H9 (cell line): ENCODE data around the gene SLC35A4. TPM values are rescaled to one million over a fixed set of nuclear protein-coding genes. Genes with fewer than 3 reads are reported as not detected.

ENCODE experiments used
- DNase-seq: peaks from one replicate; pipeline ENCODE4 v3.0.0-alpha.2; 2017
- H2AFZ ChIP-seq: one replicate; pipeline ENCODE4 v1.6.1; 2013; ENCODE audit warnings: mild to moderate bottlenecking, low read length, control low read depth, moderate library complexity
- H2AK5ac ChIP-seq: 2 replicates; pipeline ENCODE4 v1.6.1; 2013; ENCODE audit warnings: low read length, control low read depth, mixed read lengths; ENCODE audit not compliant: insufficient read length
- H2BK120ac ChIP-seq: one replicate; pipeline ENCODE4 v1.6.1; 2013; ENCODE audit warnings: low read depth, mild to moderate bottlenecking, low read length, control low read depth, inconsistent platforms; ENCODE audit not compliant: poor library complexity, severe bottlenecking
- H2BK12ac ChIP-seq: 2 replicates; pipeline ENCODE4 v1.6.1; 2013; ENCODE audit warnings: low read length, control low read depth, mixed read lengths, low read depth; ENCODE audit not compliant: insufficient read length
- H2BK15ac ChIP-seq: 2 replicates; pipeline ENCODE4 v1.6.1; 2013; ENCODE audit warnings: low read depth, low read length, control low read depth
- H2BK20ac ChIP-seq: one replicate; pipeline ENCODE4 v1.6.1; 2013; ENCODE audit warnings: low read depth, mild to moderate bottlenecking, low read length, control low read depth, inconsistent platforms; ENCODE audit not compliant: poor library complexity, severe bottlenecking
- H2BK5ac ChIP-seq: 2 replicates; pipeline ENCODE4 v1.6.1; 2013; ENCODE audit warnings: low read length, control low read depth, mixed read lengths; ENCODE audit not compliant: insufficient read length
- H3K14ac ChIP-seq: 2 replicates; pipeline ENCODE4 v1.6.1; 2013; ENCODE audit warnings: low read length, control low read depth; ENCODE audit not compliant: insufficient read depth
- H3K18ac ChIP-seq: 2 replicates; pipeline ENCODE4 v1.6.1; 2013; ENCODE audit warnings: low read depth, mild to moderate bottlenecking, mixed read lengths, low read length, control low read depth; ENCODE audit not compliant: insufficient read length
- H3K23ac ChIP-seq: 2 replicates; pipeline ENCODE4 v1.6.1; 2013; ENCODE audit warnings: low read length, control low read depth, mixed read lengths, low read depth; ENCODE audit not compliant: insufficient read length
- H3K23me2 ChIP-seq: 2 replicates; pipeline ENCODE4 v1.6.1; 2013; ENCODE audit warnings: low read depth, mild to moderate bottlenecking, mixed read lengths, low read length, control low read depth; ENCODE audit not compliant: insufficient read length, poor library complexity, severe bottlenecking
- H3K27ac ChIP-seq: 2 replicates; pipeline ENCODE4 v1.5.1; 2013; ENCODE audit warnings: low read length, control low read depth, mixed read lengths, low read depth; ENCODE audit not compliant: insufficient read length
- H3K27me3 ChIP-seq: 2 replicates; pipeline ENCODE4 v1.6.1; 2013; ENCODE audit warnings: low read length, control low read depth, inconsistent platforms; ENCODE audit not compliant: insufficient read depth
- H3K4ac ChIP-seq: 2 replicates; pipeline ENCODE4 v1.6.1; 2013; ENCODE audit warnings: low read depth, mild to moderate bottlenecking, control low read depth, inconsistent platforms, low read length, moderate library complexity
- H3K4me1 ChIP-seq: 2 replicates; pipeline ENCODE4 v1.6.1; 2013; ENCODE audit warnings: low read length, control low read depth, inconsistent platforms; ENCODE audit not compliant: insufficient read depth
- H3K4me2 ChIP-seq: 2 replicates; pipeline ENCODE4 v1.6.1; 2013; ENCODE audit warnings: low read length, control low read depth, mixed read lengths; ENCODE audit not compliant: insufficient read length, insufficient read depth
- H3K56ac ChIP-seq: 2 replicates; pipeline ENCODE4 v1.6.1; 2013; ENCODE audit warnings: low read depth, mild to moderate bottlenecking, mixed read lengths, low read length, control low read depth; ENCODE audit not compliant: insufficient read length
- H3K79me1 ChIP-seq: 2 replicates; pipeline ENCODE4 v1.6.1; 2013; ENCODE audit warnings: low read depth, mild to moderate bottlenecking, moderate library complexity, low read length, control low read depth, inconsistent platforms; ENCODE audit not compliant: insufficient read depth, poor library complexity, severe bottlenecking
- H3K79me2 ChIP-seq: 2 replicates; pipeline ENCODE4 v1.6.1; 2013; ENCODE audit warnings: low read length, control low read depth, inconsistent platforms; ENCODE audit not compliant: insufficient read depth
- H3K9ac ChIP-seq: 2 replicates; pipeline ENCODE4 v1.6.1; 2013; ENCODE audit warnings: low read length, control low read depth, mixed read lengths; ENCODE audit not compliant: insufficient read length; ENCODE audit errors: extremely low read depth
- H3K9me3 ChIP-seq: one replicate; pipeline ENCODE4 v1.6.1; 2013; ENCODE audit warnings: low read depth, low read length, inconsistent platforms; ENCODE audit not compliant: control insufficient read depth
- H3T11ph ChIP-seq: one replicate; pipeline ENCODE4 v1.6.1; 2013; ENCODE audit warnings: mild to moderate bottlenecking, low read length, control low read depth, inconsistent platforms
- H4K20me1 ChIP-seq: one replicate; pipeline ENCODE4 v1.6.1; 2013; ENCODE audit not compliant: control insufficient read depth, insufficient read length, insufficient read depth
- H4K5ac ChIP-seq: 2 replicates; pipeline ENCODE4 v1.6.1; 2013; ENCODE audit warnings: low read depth, mild to moderate bottlenecking, mixed read lengths, low read length, control low read depth; ENCODE audit not compliant: insufficient read length
- H4K8ac ChIP-seq: replicated peaks from 2 replicates; pipeline ENCODE4 v1.6.1; 2013; ENCODE audit warnings: low read length, control low read depth, mixed read lengths, low read depth; ENCODE audit not compliant: insufficient read length
- H4K91ac ChIP-seq: 2 replicates; pipeline ENCODE4 v1.6.1; 2013; ENCODE audit warnings: low read depth, mild to moderate bottlenecking, moderate library complexity, mixed read lengths, low read length, control low read depth; ENCODE audit not compliant: insufficient read length
- H3K27ac Mint-ChIP-seq, 3 experiments: 2 replicates in 2 of 3; 3 replicates in 1 of 3; pipeline ENCODE4 v1.8.0; 2020 to 2021; ENCODE audit warnings: mixed read lengths in 3 of 3, mild to moderate bottlenecking in 1 of 3, moderate library complexity in 1 of 3
- H3K27me3 Mint-ChIP-seq: 2 replicates; pipeline ENCODE4 v1.8.0; 2021; ENCODE audit warnings: low read depth, mild to moderate bottlenecking, moderate library complexity, mixed read lengths
- H3K36me3 Mint-ChIP-seq, 3 experiments: 2 replicates in 2 of 3; 3 replicates in 1 of 3; pipeline ENCODE4 v1.8.0; 2020 to 2021; ENCODE audit warnings: low read depth in 3 of 3, mixed read lengths in 3 of 3; ENCODE audit not compliant: insufficient read depth in 1 of 3
- H3K4me1 Mint-ChIP-seq, 2 experiments: 2 replicates each; pipeline ENCODE4 v1.8.0; 2020; ENCODE audit warnings: mixed read lengths in 2 of 2
- H3K4me3 Mint-ChIP-seq, 2 experiments: 2 replicates in 1 of 2; 3 replicates in 1 of 2; pipeline ENCODE4 v1.8.0; 2020 to 2021; ENCODE audit warnings: mild to moderate bottlenecking in 2 of 2, mixed read lengths in 2 of 2, moderate library complexity in 1 of 2
- H3K9me3 Mint-ChIP-seq, 2 experiments: 2 replicates in 1 of 2; 3 replicates in 1 of 2; pipeline ENCODE4 v1.8.0; 2020; ENCODE audit warnings: mild to moderate bottlenecking in 2 of 2, mixed read lengths in 2 of 2, moderate library complexity in 1 of 2
- WGBS: extraction: QIAGEN DNeasy Blood & Tissue Kit; methylation state at CpG from one replicate; pipeline ENCODE4 v1.1.7; 2013; ENCODE audit warnings: missing lambda C conversion rate, low lambda C conversion rate, mixed read lengths; ENCODE audit not compliant: insufficient read length; ENCODE audit errors: extremely low coverage; 5-methylcytosine and 5-hydroxymethylcytosine counted together
- total RNA-seq: library from RNA; stranded (reverse); gene quantifications from 2 replicates; pipeline ENCODE4 v1.2.1, GENCODE V29; 2021
- TF ChIP-seq, protein P1 (sequence below): fragments of 200-600 bp; sonication (generic); conservative IDR thresholded peaks from 3 replicates; pipeline ENCODE4 v1.8.0; 2021; ENCODE audit warnings: antibody characterized with exemption, mild to moderate bottlenecking

Gene SLC35A4
- total RNA-seq, 1 experiment from 2014 or later = 92.0 TPM

DNA sequence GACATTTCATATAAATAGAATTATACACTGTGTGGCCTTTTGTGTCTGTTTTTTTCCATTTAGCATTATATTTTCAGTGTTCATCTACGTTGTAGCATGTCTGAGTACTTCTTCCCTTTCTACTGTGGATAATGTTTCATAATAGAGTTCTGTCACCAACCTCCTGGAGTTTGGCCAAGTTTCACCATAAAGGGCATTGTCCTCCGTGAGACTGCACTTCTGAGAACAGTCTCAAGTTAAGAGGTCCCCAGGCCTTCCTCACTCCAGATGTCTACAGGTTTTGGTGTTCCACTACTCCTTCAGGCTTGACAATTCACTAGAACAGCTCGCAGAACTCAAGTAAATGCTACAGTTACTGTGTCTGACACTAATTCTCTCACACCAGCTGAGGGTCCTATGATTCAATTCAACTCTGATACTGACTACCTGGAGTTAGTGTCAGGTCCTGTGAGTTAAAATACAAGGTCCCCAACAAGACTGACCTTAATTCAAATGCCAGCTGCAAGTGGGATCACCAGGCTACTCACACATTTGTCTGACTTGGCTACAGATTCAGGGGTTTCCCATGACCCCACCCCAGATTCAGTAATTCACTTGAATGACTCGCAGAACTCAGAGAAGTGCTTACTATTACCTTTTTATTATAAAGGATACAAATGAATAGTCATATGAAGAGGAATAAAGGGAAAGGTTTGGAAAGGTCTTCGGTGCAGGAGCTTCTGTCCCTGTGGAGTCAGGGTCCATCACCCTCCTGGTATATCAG, 31.1 kb downstream of the SLC35A4 start:
- Histone ChIP-seq H3K56ac (no peak overlapping the region), H3K9ac (no peak overlapping the region), H4K20me1 (no peaks in the 10 kb centered on the region), H4K8ac (no peak overlapping the region), H4K5ac (no peak overlapping the region), H3K23ac (no peak overlapping the region), H2AK5ac (no peak overlapping the region), H3K27me3 (no peaks in the 10 kb centered on the region), H3T11ph (no peak overlapping the region), H3K79me1 (no peaks in the 10 kb centered on the region), H3K4me2 (no peak overlapping the region), H2BK20ac (no peak overlapping the region), H2BK120ac (no peak overlapping the region), H3K27ac (no peak overlapping the region), H2AFZ (no peak overlapping the region), H3K14ac (no peak overlapping the region), H3K79me2 (no peaks in the 10 kb centered on the region), H2BK5ac (no peak overlapping the region), H3K4me1 (no peaks in the 10 kb centered on the region), H3K9me3 (no peaks in the 10 kb centered on the region), H3K23me2 (no peaks in the 10 kb centered on the region), H3K4ac (no peak overlapping the region), H3K18ac (no peak overlapping the region), H4K91ac (no peak overlapping the region), H2BK12ac (no peak overlapping the region), H2BK15ac (no peak overlapping the region)
- Mint-ChIP-seq H3K4me1 (peaks cover 5 to 6% of the 10 kb centered on the region in 2 experiments), H3K9me3 (no peaks in the 10 kb centered on the region; a peak in 1 of 5 replicates), H3K27me3 (peaks cover 9% of the 10 kb centered on the region), H3K4me3 (no peak overlapping the region), H3K36me3 (no peaks in the 10 kb centered on the region), H3K27ac (no peak overlapping the region)
- no peak for DNase-seq
- WGBS = no CpG with 5 or more reads among the region's 5 CpGs
- TF ChIP-seq, protein P1, sequence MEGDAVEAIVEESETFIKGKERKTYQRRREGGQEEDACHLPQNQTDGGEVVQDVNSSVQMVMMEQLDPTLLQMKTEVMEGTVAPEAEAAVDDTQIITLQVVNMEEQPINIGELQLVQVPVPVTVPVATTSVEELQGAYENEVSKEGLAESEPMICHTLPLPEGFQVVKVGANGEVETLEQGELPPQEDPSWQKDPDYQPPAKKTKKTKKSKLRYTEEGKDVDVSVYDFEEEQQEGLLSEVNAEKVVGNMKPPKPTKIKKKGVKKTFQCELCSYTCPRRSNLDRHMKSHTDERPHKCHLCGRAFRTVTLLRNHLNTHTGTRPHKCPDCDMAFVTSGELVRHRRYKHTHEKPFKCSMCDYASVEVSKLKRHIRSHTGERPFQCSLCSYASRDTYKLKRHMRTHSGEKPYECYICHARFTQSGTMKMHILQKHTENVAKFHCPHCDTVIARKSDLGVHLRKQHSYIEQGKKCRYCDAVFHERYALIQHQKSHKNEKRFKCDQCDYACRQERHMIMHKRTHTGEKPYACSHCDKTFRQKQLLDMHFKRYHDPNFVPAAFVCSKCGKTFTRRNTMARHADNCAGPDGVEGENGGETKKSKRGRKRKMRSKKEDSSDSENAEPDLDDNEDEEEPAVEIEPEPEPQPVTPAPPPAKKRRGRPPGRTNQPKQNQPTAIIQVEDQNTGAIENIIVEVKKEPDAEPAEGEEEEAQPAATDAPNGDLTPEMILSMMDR = no peak
